Muscle of leg (tissue), 11 donors: ENCODE measurements around the gene NOS2. TPM values are rescaled to one million over a fixed set of nuclear protein-coding genes. Genes with fewer than 3 reads are reported as not detected.
"Not testable (repeated sequence)": the region's sequence is repeated elsewhere in the genome, so short reads cannot be mapped to it uniquely, and the experiment has no call there.

Experiments used
- DNase-seq: peaks from one replicate; pipeline ENCODE4 v3.0.0; 2013
- H3K27ac ChIP-seq: one replicate; pipeline ENCODE4 v1.5.1; 2013; ENCODE audit warnings: mild to moderate bottlenecking, low read length, control low read depth
- H3K27me3 ChIP-seq: one replicate; pipeline ENCODE4 v1.6.1; 2013; ENCODE audit warnings: low read length; ENCODE audit not compliant: control insufficient read depth, insufficient read depth
- H3K36me3 ChIP-seq: one replicate; pipeline ENCODE4 v1.6.1; 2013; ENCODE audit warnings: low read length; ENCODE audit not compliant: control insufficient read depth, insufficient read depth
- H3K4me1 ChIP-seq: one replicate; pipeline ENCODE4 v1.6.1; 2013; ENCODE audit warnings: low read length; ENCODE audit not compliant: control insufficient read depth, insufficient read depth
- H3K4me3 ChIP-seq: one replicate; pipeline ENCODE4 v1.5.1; 2013; ENCODE audit warnings: low read length, control low read depth
- H3K9me3 ChIP-seq: replicated peaks from 2 replicates; pipeline ENCODE4 v1.6.1; 2013; ENCODE audit warnings: low read depth, low read length; ENCODE audit not compliant: control insufficient read depth
- WGBS: methylation state at CpG from one replicate; pipeline ENCODE4 v1.1.5; 2013; ENCODE audit warnings: missing lambda C conversion rate; ENCODE audit not compliant: insufficient coverage; 5-methylcytosine and 5-hydroxymethylcytosine counted together
- polyA plus RNA-seq, 8 donors: library from polyadenylated mRNA; unstranded; fragments of 120-200 nt; gene quantifications; one replicate each; pipeline versions ENCODE4 v1.2.1 to v1.2.3, GENCODE V29; 2013; ENCODE audit warnings: inconsistent platforms in 1 of 8, low replicate concordance in 1 of 8; ENCODE audit not compliant: insufficient read length in 8 of 8, insufficient read depth in 1 of 8
- total RNA-seq: library from RNA; stranded (reverse); fragments of 120-200 nt; gene quantifications from one replicate; pipeline ENCODE4 v1.2.4, GENCODE V29; 2013

The NOS2 gene
- total and polyA plus RNA-seq, 9 donors: 1.5 to 4.3 (median 2.6) TPM

DNA sequence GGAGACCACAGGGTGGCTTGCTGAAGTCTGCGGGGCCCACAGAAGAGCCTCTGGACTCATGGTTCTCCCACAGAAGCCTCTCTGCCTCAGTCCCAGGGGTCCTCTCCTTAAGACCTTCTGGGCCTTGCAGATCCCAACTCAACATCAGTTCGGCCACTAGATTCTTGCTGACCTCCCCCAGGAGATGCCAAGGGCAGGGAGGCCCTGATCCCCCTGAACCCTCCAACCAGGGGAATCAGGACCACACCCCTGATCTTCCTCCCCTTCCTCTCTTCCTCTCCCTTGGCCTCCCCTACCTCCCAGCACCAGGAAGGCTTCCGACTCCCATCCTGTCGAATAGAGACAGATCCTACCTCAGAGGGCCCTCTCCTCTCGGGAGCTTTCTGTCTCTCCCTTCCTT lies 53.4 kb downstream of the NOS2 start:
- no peak overlapping the region for H3K27ac ChIP-seq
- no peaks in the 10 kb centered on the region for H3K9me3 ChIP-seq
- no peaks in the 10 kb centered on the region for H3K36me3 ChIP-seq
- DNase-seq: no peak
- H3K4me3 ChIP-seq: no peak overlapping the region
- H3K4me1 ChIP-seq: no peaks in the 10 kb centered on the region
- no peaks in the 10 kb centered on the region for H3K27me3 ChIP-seq
- 82% methylated on average over 3 of the region's 5 CpGs for WGBS

DNA sequence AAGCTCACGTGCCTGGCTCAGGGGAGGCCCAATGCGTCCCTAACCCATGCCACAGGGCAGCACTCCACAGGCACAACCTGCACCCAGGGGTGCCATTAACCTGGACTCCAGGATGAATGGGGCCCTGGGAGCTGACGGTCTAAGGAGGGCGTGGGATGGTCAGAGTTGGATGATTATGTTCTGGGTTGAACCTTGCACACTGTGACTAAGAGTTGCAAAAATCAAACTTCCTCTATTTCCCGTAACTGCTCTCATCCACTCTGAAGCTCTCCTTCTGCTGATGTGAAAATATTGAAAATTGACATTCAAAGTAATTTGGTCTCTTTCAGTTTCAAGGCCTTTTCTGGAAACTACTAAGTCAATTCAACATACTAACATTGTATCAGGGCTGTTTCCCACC lies 54.0 kb downstream of the NOS2 start:
- no CpG with 5 or more reads among the region's 5 CpGs for WGBS
- H3K27me3 ChIP-seq, H3K4me1 ChIP-seq, H3K9me3 ChIP-seq, DNase-seq, H3K36me3 ChIP-seq, H3K27ac ChIP-seq, H3K4me3 ChIP-seq: not testable (repeated sequence)

DNA sequence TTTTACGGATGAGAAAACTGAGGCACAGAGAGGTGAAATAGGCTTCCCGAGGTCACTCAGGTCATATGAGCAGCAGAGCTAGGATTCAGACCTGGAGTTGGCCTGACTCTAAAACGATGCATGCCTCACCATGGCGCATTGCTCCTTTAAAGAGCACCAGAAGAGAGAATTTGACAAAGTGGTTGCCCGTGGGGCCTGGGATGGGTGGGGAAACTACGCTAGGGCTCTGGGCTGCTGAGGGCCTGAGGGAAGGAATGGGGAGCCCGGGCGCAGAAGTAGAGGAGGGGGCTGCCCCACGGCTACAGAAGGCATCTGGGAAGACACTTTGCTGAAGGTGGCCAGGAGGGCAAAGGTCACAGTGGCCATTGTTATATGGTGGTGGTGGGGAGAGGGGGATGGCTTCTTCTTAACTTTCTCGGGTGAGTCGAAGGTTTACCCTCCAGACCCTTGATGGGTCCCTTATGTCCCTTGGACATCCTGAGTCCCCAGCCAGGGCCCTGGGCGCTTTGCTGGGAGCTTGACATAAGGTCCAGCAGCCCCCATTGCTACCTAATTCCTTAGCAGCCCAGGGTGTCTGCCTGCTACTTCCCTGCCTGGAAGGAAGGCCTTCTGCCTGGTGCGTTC lies 55.0 kb downstream of the NOS2 start:
- H3K4me1 ChIP-seq, H3K36me3 ChIP-seq, H3K27ac ChIP-seq, H3K4me3 ChIP-seq, H3K9me3 ChIP-seq, DNase-seq, H3K27me3 ChIP-seq: not testable (repeated sequence)
- WGBS: 76% methylated on average over 8 of the region's 13 CpGs

DNA sequence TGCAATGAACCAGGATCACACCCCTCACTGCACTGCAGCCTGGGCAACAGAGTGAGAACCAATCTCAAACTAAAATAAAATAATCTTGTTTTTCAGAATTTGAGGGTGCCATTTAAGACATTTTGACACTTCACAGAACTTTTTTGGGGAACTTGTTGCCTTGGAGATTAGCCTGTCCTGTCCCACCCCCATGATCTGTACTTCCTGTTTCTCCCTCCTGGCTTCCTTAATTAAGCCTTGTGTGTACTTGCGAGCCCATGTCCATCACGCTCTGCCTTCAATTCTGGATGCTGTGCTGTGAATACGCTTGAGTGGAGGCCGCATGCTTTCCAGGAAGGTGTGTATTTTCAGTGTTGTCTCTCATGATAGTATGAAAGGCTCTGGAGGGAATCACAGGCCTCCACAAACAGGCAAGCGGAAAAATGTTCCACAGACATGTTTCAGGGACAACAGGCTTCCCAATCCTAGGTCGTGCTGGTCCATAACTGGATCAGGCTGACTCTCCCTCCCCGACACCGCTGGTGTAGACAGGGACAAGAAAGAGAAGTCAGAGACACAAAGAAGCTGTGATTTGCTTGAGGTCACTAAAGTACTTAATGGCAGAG lies 56.9 kb downstream of the NOS2 start:
- DNase-seq: peak; percentile 22
- H3K4me1 ChIP-seq: no peaks in the 10 kb centered on the region
- no peaks in the 10 kb centered on the region for H3K9me3 ChIP-seq
- no peaks in the 10 kb centered on the region for H3K27me3 ChIP-seq
- no peak overlapping the region for H3K4me3 ChIP-seq
- no peaks in the 10 kb centered on the region for H3K36me3 ChIP-seq
- 76% methylated on average over 7 of the region's 8 CpGs for WGBS
- no peak overlapping the region for H3K27ac ChIP-seq

DNA sequence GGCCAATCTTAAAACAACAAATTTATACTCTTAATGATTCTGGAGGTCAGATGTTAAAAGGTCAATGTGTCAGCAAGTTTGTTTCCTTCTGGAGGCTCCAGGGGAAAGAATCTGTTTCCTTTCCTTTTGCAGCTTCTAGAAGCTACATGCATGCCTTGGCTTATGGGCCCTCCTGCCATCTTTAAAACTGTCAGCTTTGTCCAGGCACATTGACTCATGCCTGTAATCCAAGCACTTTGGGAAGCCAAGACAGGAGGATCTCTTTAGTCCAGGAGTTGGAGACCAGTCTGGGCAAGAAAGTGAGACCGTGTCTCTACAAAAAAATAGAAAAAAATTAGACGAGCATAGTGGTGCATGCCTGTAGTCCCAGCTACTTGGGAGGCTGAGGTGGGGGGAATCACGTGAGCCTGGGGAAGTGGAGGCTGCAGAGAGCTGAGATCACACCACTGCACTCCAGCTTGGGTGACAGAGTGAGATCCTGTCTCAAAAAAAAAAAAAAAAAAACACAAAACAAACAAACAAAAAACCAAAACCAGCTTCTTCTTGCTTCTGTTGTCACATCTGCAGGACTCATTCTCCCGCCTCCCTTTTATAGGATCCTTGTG lies 58.3 kb downstream of the NOS2 start:
- H3K27ac ChIP-seq: no peak overlapping the region
- H3K4me1 ChIP-seq: no peaks in the 10 kb centered on the region
- WGBS: 71% methylated on average over 2 of the region's 4 CpGs
- H3K9me3 ChIP-seq: no peaks in the 10 kb centered on the region
- DNase-seq: no peak
- H3K36me3 ChIP-seq: no peaks in the 10 kb centered on the region
- H3K27me3 ChIP-seq: no peaks in the 10 kb centered on the region
- H3K4me3 ChIP-seq: no peak overlapping the region

DNA sequence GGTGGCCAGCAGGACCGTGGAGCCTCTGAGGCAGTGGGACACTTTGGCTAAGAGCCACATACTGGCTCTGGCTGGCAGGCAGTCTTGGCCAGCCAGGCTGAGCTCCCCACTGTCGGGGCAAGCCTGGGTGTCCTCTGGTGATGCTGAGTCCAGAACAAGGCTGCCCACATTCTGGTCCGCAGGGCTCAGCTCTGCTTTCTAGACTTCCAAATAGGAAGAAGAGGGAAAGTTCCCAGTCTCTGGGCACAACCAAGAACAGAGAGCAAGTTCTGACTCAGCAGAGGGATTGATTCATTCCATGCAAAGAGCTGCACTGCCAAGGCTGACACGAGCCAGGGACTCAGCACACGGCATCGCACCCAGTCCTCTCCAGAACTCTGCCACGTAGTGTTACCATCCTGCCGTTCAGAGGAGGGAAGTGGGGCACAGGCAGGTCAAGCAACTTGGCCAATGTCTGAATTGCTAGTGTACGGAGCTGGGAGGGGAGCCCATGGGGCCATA lies 58.9 kb downstream of the NOS2 start:
- WGBS: 44% methylated on average over 8 of the region's 9 CpGs
- H3K27ac ChIP-seq: no peak overlapping the region

DNA sequence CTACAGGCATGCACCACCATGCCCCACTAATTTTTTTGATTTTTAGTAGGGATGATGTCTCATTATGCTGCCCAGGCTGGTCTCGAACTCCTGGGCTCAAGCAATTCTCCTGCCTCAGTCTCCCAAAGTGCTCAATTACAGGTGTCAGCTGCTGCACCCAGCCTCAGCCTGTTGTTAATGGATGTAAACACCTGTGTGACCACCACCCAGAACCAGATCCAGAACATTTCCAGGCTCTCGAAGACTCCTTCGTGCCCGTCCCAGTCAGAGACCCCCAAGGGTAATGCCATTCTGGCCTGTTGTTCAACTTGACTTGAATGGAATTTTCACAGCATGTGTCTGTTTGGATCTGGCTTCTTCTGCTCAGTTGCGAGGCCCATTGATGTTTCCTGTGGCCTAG lies 59.8 kb downstream of the NOS2 start:
- not testable (repeated sequence) for H3K36me3 ChIP-seq, DNase-seq, H3K4me3 ChIP-seq, H3K4me1 ChIP-seq, H3K27me3 ChIP-seq, H3K27ac ChIP-seq, H3K9me3 ChIP-seq
- WGBS: 92% methylated on average over 3 of the region's 5 CpGs

More for the DNA sequence above, 58.9 kb downstream of the NOS2 start:
- Histone ChIP-seq H3K4me3 (no peak overlapping the region), H3K4me1 (no peaks in the 10 kb centered on the region), H3K36me3 (no peaks in the 10 kb centered on the region), H3K9me3 (no peaks in the 10 kb centered on the region), H3K27me3 (no peaks in the 10 kb centered on the region)
- no peak for DNase-seq

DNA sequence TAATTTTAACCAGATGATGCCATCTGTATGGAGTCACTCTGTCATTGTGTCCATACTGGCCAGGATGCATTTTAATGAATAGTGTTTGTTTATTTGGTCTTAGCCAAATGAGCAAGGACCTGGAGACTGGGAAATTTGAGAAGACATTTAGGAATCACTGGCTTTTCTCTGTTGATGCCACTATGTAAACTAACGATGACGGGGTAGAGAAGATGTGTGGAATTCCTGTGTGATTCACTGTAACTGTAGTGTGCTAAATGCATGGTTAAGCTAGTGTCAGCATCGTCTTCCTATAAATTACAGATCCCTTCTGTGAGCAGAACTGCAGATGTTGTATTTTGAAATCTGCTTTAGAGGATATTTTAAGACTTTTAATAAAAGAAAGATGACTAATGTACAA lies 66.6 kb downstream of the NOS2 start:
- no peak overlapping the region for H3K27ac ChIP-seq
- no peak overlapping the region for H3K4me3 ChIP-seq
- H3K27me3 ChIP-seq: no peaks in the 10 kb centered on the region
- DNase-seq: no peak
- no CpG with 5 or more reads among the region's 3 CpGs for WGBS
- no peaks in the 10 kb centered on the region for H3K9me3 ChIP-seq
- H3K4me1 ChIP-seq: no peaks in the 10 kb centered on the region
- no peaks in the 10 kb centered on the region for H3K36me3 ChIP-seq

DNA sequence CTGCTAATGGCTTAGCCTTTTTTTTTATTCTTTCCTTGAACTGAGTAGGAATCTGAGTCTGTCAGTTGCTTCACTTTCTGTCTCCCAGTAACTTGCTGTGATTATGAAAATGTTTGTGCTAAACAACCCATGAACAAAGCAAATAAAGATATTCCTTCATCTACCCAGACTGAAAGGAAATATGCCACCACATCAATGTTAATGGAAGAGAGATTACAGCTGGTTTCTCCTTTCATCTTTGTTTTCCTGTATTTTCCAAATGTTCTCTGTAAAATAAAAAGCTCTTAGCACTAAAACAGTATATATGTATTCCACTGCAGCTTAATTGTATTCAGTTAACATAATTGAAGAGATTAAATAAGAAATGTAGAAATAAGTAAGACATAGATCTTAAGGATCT lies 67.6 kb downstream of the NOS2 start:
- not testable (repeated sequence) for H3K27ac ChIP-seq, H3K36me3 ChIP-seq, DNase-seq, H3K9me3 ChIP-seq, H3K27me3 ChIP-seq, H3K4me1 ChIP-seq, H3K4me3 ChIP-seq

DNA sequence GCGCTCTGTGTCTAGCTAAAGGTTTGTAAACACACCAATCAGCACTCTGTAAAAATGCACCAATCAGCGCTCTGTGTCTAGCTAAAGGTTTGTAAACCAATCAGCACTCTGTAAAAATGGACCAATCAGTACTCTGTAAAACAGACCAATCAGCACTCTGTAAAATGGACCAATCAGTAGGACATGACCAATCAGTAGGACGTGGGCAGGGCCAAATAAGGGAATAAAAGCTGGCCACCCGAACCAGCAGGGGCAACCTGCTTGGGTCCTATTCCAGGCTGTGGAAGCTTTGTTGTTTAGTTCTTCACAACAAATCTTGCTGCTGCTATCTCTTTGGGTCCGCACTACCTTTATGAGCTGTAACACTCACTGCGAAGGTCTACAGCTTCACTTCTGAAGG lies 74.3 kb downstream of the NOS2 start:
- DNase-seq, H3K27me3 ChIP-seq, H3K9me3 ChIP-seq, H3K4me3 ChIP-seq, H3K36me3 ChIP-seq, H3K27ac ChIP-seq, H3K4me1 ChIP-seq: not testable (repeated sequence)
- 81% methylated on average over 2 of the region's 6 CpGs for WGBS
